Lung (tissue), 12 donors: Measurements from ENCODE around the gene RIN1. TPM values are rescaled to one million over a fixed set of nuclear protein-coding genes. Genes with fewer than 3 reads are reported as not detected.
A peak's percentile ranks its signal among the peaks of the same experiment; 100 is the strongest.

Experiments
- ATAC-seq: fragments of 200-7000 bp; cut with Tn5 transposase; one replicate; pipeline ENCODE4 v1.9.1; 2020; ENCODE audit warnings: moderate number of reproducible peaks; ENCODE audit not compliant: insufficient read depth, low FRiP score
- DNase-seq, 3 donors: peaks; one replicate each; pipeline ENCODE4 v3.0.0-alpha.2; 2013 to 2017
- H3K27ac ChIP-seq, 2 donors: one replicate each; pipeline ENCODE4 v1.5.1; 2013; ENCODE audit warnings: mild to moderate bottlenecking in 2 of 2, moderate library complexity in 2 of 2, control low read depth in 1 of 2, inconsistent platforms in 1 of 2, low read depth in 1 of 2, low read length in 1 of 2
- H3K27me3 ChIP-seq, 3 donors: one replicate each; pipeline ENCODE4 v1.5.1; 2013; ENCODE audit warnings: low read length in 2 of 3; ENCODE audit not compliant: control insufficient read depth in 3 of 3, insufficient read depth in 3 of 3
- H3K36me3 ChIP-seq, 4 donors: one replicate each; pipeline ENCODE4 v1.5.1; 2013; ENCODE audit warnings: low read length in 4 of 4, mild to moderate bottlenecking in 1 of 4, moderate library complexity in 1 of 4; ENCODE audit not compliant: control insufficient read depth in 4 of 4, insufficient read depth in 4 of 4
- H3K4me1 ChIP-seq, 5 donors: one replicate each; pipeline ENCODE4 v1.5.1; 2013; ENCODE audit warnings: low read length in 5 of 5, mild to moderate bottlenecking in 2 of 5, moderate library complexity in 1 of 5; ENCODE audit not compliant: control insufficient read depth in 5 of 5, insufficient read depth in 5 of 5
- H3K4me3 ChIP-seq: one replicate; pipeline ENCODE4 v1.5.1; 2013; ENCODE audit warnings: mild to moderate bottlenecking, control low read depth, moderate library complexity
- H3K9ac ChIP-seq, 2 donors: one replicate each; pipeline ENCODE4 v1.5.1; 2013; ENCODE audit warnings: low read length in 2 of 2, control low read depth in 1 of 2; ENCODE audit not compliant: insufficient read depth in 1 of 2
- H3K9me3 ChIP-seq, 4 donors: one replicate each; pipeline ENCODE4 v1.5.1; 2013; ENCODE audit warnings: low read length in 3 of 4, mild to moderate bottlenecking in 1 of 4, moderate library complexity in 1 of 4; ENCODE audit not compliant: control insufficient read depth in 4 of 4, insufficient read depth in 3 of 4
- CTCF ChIP-seq: IDR thresholded peaks from 2 replicates; pipeline ENCODE4 v1.5.1; 2012; ENCODE audit warnings: mild to moderate bottlenecking; ENCODE audit errors: control extremely low read depth, extremely low read depth
- WGBS, 2 donors: extraction: QIAGEN DNeasy Blood & Tissue Kit; methylation state at CpG; one replicate each; pipeline ENCODE4 v1.1.7; 2013; 5-methylcytosine and 5-hydroxymethylcytosine counted together
- polyA plus RNA-seq, 2 donors: library from polyadenylated mRNA; stranded (reverse); fragments of 200-250 nt; gene quantifications; one replicate each; pipeline ENCODE4 v1.2.1, GENCODE V29; 2013
- total RNA-seq, 2 donors: library from RNA; depleted of rRNA in 1 of 2; stranded (reverse); fragments of >200 nt in 1 of 2; gene quantifications; one replicate each; pipeline ENCODE4 v1.2.1, GENCODE V29; 2014 to 2021
- donor health status: control.
- donor health status: control.
- donor health status: Bipolar disorder and iron deficiency.
- donor health status: healthy.
- donor health status: DM: yes; HTN: yes; CAD: no.

The RIN1 gene
- total and polyA plus RNA-seq, 4 donors = 1.9 to 15.1 (median 9.6) TPM

GRCh38 chr11:66292543-66293332 lies 43.5 kb downstream of the RIN1 start:
- TF ChIP-seq CTCF = no peak
- Histone ChIP-seq H3K9ac (no peak overlapping the region), H3K27me3 (peaks cover 0 to 29% (median 25%) of the 10 kb centered on the region in 3 donors), H3K4me1 (peaks cover 0 to 19% (median 12%) of the 10 kb centered on the region in 5 donors), H3K4me3 (no peak overlapping the region), H3K36me3 (no peaks in the 10 kb centered on the region), H3K9me3 (no peaks in the 10 kb centered on the region), H3K27ac (no peak overlapping the region)
- DNase-seq (no peak), ATAC-seq (no peak)
- WGBS, 2 donors = 55 to 60% methylated on average over 17 of the region's 17 CpGs

- H3K27ac ChIP-seq = no peak within 1 kb of the TSS
- peaks cover 0 to 29% (median 25%) of the 10 kb centered on the region in 3 donors for H3K27me3 ChIP-seq
- TF ChIP-seq CTCF = no peak
Observed at GRCh38 chr11:66291706-66292542, 44.3 kb downstream of the RIN1 start, which contains the start of gene TMEM151A. Gene TMEM151A, plus strand, starts transcription at chr11:66291894. Its CDS starts 120 bp downstream, at chr11:66292014.

GRCh38 chr11:66291303-66291705 lies 44.9 kb downstream of the RIN1 start:
- TF ChIP-seq CTCF = no peak
- no peak overlapping the region for H3K27ac ChIP-seq
- H3K27me3 ChIP-seq = peaks cover 0 to 27% (median 25%) of the 10 kb centered on the region in 3 donors
- H3K9ac ChIP-seq = no peak overlapping the region
- H3K9me3 ChIP-seq = no peaks in the 10 kb centered on the region
- no peak for ATAC-seq
- 16 to 18% methylated on average over 15 to 16 of the region's 16 CpGs for WGBS, 2 donors
- H3K36me3 ChIP-seq = peaks cover 0 to 3% (median 1%) of the 10 kb centered on the region in 4 donors
- no peak for DNase-seq
- peaks cover 0 to 22% (median 12%) of the 10 kb centered on the region in 5 donors for H3K4me1 ChIP-seq
- no peak overlapping the region for H3K4me3 ChIP-seq

More at GRCh38 chr11:66291706-66292542, 44.3 kb downstream of the RIN1 start, which contains the start of gene TMEM151A:
- Histone ChIP-seq H3K9ac (no peak within 1 kb of the TSS), H3K4me1 (peaks cover 0 to 22% (median 12%) of the 10 kb centered on the region in 5 donors), H3K4me3 (peak within 1 kb of the TSS; percentile 27), H3K36me3 (no peaks in the 10 kb centered on the region), H3K9me3 (no peaks in the 10 kb centered on the region)
- 2% methylated on average over 66 to 95 of the region's 95 CpGs for WGBS, 2 donors
- DNase-seq = no peak
- ATAC-seq = no peak
